NCI-H774 (cell line): ENCODE results near the gene IRS2.

Source experiments
- DNase-seq: peaks from one replicate; lab custom pipeline; 2025; lab: John Stamatoyannopoulos, UW

The IRS2 gene

DNA sequence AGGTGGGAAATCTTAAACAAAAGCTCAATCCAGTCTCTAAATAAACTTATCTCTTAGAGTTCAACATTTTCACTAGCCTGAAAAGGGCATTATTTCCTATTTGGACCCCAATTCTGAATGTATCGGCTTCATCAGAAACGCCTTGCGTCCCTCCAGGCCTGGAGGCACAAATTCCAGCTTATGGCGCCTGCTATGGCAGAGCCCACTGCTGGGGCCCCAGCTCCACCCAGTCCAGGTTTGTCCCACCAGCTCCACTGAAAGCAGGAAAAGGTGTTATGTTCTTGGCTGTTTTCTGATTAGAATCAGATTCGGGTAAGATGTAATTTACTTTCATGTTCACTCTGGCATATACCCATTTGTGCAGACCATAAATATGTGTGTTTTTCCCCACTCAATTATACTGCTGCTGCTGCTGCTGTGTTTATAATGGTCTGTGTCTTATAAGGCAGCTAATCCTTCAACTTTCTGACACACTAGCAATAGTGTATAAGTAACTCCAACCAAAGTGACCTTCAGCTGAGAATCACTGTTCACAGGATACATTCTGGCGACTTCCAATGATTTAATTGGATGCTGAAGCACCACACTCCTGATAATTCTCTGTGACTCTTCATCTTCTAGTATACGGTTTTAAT lies 6.4 kb downstream of the IRS2 start:
- no peak for DNase-seq

DNA sequence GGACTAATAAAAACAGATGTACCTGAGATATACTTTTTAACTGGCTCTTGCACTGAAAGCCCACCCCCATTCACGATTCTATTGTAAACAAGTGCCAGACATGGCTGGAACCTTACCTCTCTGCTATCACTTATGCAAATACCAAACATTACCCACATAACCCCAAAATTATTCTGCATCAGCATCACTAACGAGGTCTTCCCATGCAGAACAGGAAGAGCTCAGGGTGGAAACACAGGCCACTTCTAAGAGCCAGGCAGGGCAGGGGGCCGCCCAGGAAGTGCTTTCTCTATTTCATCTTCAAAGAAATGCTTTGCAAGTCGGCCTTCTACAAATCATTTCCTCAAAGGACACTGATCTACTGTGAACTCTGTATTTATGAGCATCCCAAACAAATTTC lies 7.3 kb downstream of the IRS2 start:
- no peak for DNase-seq

DNA sequence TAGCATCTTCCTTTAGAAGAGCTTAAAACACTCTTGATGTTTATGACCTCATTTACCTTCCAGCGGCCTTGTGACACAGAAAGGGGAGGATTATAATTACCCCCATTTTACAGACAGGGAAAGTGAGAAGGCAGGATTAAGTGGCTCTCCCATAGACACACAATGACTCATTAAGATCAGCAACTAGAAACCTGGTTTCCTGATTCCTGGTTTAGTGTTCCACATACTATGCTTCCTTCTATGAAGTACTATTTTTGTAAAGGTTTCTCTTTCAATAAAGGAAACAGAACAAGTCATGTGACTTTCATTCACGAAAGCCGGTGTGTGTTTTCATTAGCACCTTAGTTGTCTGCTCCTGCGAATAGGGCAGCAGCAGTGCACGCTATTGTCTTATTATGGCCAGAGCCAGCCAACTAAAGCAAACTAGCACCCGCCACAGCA lies 8.3 kb downstream of the IRS2 start:
- DNase-seq = peak; percentile 92

DNA sequence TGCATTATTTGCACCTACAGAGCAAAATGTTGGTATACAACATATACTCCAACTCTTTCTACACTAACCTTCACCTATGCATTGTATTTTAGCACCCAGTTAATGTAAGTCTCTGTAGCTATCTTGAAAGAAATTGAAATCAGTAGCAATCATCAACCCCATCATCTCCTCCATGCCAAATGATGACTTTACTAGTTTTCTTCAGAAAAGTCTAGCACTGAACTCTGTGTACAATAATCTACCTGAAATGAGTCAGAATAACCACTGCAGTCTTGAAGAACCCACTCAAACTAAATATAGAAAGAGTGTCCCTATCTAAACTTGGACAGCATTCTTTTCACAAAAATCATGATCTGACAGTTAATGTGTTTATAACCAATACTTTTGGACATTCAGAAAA lies 9.8 kb downstream of the IRS2 start:
- DNase-seq = no peak

DNA sequence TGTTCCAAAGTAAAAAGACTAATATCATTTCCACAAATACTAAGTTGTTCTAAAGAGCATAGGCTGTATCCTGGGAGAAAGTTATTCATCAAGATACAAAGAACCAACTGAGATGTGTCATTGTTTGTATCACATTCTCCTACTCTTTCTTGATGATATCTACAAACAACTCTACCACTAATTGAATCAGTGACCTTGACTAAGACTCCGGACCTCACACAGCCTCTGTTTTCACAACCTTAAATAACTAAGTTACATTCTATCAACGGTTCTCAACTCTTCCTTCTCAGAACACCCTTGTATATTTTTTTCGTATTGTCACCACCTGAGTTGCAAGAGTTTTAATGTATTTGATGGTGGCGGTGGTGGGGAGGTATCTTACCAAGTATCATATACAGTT lies 12.6 kb downstream of the IRS2 start:
- no peak for DNase-seq

DNA sequence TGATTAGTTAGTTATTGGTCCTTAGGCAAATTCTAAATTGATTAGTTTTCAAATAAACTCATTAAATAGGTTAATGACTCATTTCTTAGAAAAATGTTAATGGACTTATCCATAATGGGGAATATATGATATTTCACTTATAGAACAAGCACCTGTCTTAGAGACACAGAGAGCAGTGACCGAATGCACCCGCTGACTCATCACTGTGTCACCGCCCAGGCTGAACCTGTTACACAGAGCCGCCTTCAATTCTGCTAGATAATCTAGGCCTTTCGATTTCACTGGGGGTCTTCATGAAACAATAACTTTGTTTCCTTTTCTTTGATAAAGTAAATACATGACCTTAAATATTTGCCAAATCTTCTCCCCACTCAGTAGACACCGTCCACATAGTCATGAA lies 13.1 kb downstream of the IRS2 start:
- DNase-seq = no peak

DNA sequence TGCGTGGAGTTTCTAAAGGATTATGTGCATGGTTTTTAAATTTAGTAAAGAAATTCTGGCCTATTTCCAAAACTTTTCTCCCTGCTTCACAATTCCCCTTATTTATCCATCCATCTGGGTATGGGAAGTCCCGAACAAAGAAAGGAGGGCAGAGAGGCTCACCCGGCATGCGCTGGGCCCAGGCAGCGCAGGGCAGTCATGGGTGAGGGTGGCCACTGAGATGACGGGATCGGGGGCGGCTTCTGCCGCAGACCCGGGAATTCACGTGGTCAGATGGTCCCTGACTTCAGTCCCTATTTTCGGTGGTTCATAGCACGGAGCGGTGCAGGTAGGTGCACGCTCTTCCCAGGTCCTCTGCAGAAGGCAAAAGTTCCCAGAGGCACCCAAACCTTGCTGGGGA lies 14.5 kb downstream of the IRS2 start:
- DNase-seq = no peak

DNA sequence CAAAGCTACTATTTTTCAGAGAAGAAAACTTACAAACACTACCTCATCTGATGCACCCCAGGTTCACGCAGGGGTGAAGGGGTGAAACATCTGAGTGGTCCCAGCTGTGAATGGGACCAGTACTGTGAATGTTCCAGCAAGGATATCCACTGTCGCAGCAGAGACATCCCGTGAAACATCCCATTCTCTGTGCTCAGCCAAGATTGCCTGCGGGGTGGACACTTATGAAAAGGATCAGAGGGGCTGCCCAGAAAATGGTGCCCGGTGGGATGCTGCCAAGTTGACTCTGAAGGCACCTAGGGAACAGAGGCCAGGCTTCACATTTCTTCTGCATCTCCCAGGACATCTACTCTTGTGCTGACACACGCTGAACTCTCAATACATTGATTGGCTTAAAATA lies 15.9 kb downstream of the IRS2 start:
- no peak for DNase-seq

DNA sequence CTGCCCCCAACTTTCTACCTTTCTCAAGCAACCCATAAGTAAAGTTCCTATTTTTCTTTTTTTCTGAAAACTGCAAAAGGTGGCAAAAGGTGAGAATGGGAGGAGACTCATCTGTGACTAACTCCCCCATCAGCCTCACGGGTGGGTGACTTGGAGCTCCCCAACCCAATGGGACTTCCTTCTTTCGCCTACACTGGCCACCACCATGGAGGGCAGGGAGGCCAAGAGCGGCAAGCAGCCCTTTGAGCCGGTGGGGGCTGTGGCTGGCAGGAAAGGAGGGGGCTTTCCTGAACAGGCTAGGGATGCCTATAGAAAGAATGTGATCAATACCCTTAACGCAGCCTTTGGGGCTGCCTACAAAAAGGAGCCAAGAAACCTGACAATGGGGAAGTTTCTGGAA lies 16.5 kb downstream of the IRS2 start:
- no peak for DNase-seq

DNA sequence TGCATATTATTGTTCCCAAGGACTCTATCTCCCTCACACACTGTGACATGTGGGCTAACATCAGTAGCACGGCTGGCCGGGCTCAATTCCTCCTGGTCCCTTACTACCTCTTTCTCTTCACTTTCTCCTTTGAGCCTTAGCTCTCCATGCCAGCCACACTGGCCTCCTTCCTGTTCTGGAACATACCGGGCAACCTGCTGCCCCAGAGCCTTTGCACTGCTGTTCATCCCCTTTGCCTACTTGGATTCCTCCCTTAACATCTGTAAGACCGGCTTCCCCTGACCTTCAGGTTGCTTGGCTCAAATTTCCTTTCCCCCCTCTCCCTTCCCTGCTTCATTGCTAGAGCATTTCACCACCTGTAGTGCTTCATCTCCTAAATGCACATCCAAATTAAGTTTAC lies 17.1 kb downstream of the IRS2 start:
- no peak for DNase-seq

DNA sequence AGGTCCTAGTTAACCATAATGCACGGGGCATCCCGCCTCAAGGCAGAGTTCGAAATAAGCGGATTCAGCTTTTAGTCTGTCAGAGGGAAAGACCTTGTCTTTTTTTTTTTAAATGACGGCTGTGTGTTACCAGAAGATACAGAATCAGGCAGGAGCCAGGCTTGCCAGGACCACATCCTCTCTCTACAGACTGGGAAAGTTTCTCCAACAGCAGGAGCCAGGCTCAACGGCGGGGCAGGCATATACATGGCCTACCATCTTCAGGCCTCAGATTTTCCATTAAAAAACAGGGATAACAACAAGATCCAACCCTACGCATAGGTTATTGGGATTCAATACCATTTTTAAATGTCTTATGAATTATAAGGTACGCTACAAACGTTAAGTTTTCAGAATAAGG lies 17.8 kb downstream of the IRS2 start:
- DNase-seq = no peak

DNA sequence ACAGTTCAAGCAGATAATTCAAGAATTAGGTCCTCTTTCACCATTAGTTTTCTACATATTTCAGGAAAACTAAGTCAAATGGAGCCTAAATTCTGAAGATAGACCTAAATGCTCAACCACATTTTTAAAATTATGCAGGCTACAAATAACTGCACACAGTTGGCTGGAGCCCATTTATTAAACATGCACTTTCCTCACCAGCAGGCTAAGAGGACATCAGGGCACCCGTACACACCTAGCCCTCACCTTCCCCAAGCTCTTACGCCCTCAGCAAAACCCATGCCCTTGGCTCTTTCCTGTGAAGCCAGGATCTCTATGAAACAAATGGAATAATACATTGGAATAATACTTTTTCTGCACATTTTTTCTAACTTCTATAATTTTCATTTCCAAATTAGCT lies 18.2 kb downstream of the IRS2 start:
- DNase-seq = no peak

DNA sequence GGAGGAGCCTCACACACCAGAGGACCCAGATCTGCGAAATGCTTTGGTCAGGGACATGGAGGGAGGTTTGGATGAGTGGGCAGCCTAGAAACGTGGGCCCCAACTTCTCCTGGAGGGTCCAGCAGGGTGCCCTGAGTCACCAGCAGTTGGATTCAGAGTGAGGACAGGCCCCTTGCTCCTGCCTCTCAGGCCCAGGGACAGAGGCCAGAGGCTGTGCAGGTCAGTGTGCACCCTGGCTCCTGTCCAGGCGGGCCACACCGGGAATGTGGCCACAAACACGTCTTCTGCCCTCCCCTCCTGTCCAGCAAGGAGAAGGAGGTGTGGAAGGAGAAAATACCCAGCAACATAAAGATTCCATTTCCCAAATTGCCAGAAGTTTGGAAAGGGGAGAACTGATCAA lies 19.4 kb downstream of the IRS2 start:
- no peak for DNase-seq

DNA sequence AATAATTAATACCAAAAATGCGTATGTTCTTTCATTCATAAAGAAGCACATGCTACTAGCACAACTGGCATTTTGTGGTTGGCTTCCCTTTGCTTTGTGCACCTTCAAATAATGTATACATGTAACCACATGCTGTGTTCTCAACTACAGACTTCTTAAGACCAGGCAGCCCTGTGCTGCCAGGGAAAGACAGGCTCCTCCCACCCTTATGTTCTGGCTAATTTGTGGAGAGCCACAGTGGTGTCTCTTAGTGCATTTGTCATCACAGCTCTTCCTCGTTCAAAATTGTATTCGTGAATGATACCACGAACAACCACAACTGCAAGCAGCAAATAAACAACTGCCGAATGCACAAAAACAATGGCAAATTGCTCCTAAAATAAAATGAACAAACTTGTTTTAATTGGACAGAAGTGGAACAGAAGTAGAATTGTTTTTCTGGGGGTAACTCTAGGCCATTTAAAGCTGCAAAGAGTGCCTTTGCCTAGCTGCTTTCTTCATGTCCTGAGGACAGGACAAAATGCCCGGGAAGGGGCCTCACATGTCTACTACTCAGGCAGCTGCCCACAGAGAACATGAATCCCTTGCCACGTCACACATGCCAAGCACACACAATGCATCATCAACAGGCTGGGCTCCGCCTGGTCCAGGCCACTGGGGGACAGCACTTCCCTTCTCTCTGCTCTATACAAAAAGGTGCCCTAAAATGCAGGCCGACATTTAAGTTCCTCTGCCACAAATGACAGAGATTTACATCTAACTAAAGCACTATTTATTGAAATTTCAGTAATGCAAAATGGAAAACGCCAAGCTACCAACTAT lies 21.7 kb downstream of the IRS2 start:
- no peak for DNase-seq

DNA sequence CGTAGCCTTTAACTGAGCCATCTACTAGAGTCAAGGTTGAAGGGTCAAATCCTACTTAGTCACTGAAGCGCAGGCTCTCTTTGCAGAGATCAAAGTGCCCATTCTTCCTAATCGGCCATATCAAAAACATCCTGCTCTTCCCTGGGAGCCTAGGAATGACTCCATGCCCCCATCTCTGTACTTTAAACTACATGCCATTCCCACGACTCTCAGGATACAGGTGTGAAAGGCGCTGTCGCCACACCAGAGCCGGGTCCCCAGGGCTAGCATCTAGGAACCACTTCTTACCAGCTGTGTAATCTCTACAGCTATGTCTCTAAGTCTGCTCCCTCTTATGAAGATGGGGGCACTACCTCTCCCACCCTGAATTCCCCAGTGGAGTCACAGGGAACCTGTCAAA lies 22.3 kb downstream of the IRS2 start:
- DNase-seq = no peak

DNA sequence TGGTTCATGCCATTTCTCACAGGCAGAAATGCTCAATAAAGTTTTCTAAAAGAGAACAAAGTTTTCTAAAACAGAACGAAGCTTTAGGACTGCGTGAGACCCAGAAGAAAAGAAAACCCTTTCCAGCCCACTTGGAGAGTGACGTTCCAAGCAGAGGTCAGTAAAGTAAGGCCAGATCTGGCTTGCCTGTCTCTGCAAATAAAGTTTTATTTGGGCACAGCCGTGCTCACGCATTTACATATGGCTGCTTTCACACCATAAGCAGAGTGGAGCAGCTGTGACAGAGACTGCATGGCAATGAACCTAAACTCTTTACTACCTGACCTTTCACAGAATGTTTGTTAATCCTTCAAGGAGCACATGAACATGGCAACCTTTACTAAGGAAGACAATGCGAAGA lies 23.6 kb downstream of the IRS2 start:
- no peak for DNase-seq

DNA sequence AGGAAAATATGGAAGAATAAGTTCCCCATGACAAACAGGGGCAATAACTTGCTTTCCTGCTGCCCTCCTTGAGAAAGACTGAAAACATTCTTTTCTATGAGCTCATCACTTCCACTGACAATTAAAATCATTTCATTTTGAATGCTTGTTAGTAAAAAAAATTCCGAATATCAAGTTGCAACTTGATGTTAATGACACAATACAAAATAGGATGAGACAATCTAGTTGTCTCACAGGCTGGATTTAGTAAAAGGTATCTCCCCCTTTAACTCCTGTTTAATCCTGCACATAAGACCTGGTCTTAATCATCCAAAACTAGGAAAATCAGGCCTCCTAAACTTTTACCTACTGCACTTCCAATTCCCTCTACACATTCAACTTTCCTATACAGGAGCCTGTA lies 24.7 kb downstream of the IRS2 start:
- no peak for DNase-seq

DNA sequence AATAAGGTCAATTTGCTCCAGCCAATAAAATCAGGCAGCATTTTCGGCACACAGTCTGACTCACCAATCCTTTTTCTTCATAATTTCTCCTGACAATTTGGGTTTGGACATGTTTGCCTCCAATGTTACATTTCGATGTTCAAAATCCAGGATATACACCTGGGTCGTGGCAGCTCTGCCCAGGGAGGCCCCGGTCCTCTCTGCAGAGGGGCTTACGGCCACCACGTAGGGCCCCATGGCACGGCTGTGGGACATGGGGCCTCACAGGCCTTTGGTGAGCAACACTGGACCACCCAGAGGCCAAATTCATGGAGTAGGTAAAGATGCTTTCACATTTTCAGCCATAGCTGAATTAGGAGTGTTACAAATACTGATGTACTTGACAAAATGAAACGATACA lies 25.4 kb downstream of the IRS2 start:
- no peak for DNase-seq

DNA sequence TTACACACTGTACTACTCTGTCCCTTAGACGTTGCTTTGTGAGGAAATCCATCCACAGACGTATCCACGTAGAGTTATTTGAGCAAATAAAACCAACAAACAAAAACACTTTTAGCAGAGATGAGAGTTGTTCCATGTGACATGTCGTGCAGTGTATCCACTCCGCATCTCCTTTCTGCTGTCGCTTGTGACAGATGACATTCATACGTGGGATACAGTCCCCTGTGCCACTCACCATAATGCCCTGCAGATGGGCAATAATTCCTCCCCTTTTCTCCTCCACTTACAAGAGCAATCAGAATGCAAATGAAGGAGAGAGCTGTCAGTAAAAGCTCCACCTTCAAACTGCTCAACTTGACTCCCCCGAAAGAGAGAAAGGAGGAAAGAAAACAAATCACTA lies 26.0 kb downstream of the IRS2 start:
- DNase-seq = no peak

DNA sequence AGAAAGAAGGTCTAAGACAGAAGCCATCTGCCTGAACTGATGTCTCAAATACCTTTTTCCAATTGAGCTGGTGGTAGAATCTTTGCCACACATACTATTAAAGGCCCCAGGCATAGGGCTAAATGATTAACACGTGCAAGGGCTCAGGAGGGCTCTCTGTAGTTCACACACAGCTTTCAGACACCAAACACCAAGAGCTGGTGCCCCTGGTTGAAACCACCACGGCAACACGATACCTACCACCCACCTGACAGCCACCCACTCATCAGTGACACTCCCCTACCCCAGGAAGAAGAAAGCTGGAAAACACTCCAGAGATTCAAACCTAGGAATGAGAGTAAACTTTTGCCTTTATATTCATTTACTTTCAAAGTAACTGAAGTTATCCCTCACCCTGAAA lies 26.8 kb downstream of the IRS2 start:
- DNase-seq = no peak

DNA sequence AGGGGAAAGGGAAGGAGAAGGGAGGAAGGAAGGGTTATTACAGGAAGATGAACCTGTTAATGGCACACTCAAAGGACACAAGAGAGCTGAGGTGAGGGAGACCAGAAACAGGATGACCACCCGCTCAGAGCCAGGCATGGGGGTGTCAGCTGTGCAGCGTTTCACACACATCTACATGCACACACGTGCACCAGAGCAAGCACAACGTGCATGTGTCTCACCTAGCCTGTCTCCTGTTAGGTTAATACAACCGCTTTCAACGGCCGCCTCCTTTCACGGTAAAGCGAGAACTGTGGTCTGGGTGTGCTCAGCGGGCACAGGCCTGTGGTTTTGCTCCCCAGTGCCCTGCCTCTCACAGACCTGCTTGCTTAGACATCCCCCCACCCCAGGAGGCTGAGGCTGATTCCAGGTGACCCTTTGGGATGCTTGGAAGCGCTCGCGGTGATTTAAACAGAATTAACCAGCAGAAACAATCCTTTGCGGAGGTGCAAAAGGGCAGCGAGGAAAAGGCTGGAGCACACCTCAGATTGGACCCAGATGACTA lies 27.4 kb downstream of the IRS2 start:
- no peak for DNase-seq

DNA sequence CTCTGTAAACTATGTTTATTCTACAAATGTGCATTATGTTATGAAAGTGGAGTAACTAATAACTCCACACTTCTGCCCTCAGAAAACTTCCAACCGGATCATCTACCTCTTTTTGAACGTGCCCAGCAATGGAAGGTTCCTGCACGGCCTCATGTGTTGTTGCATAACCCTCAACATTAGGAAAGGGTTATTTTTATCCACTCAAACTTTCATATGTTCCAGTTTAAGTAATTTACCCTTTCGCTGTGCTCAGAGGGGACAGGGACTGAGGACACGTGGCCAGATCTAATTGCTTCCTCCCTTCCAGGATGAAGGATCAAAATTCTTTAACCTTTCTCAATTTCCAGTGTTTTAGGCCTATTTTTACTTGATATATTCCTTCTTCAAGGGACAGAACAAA lies 29.6 kb downstream of the IRS2 start:
- DNase-seq = no peak

DNA sequence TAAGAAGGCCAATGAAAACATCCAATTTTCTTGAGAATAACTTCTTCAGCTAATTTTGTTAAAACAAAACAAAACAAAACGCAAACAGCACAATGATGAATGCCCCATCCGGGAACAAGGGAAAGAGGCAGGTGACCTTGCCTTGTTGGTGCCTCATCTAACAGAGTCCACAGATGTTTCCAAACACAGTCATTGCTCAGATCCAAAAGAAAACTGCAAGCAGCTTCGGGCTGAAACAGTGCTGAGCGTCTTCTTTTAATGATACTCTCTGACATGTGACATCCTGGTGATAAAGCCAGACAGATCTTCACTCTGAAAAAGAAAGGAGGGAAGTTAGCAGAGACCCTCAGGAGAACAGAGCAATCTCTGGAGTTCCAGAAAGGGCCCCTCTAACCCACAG lies 30.4 kb downstream of the IRS2 start:
- no peak for DNase-seq

DNA sequence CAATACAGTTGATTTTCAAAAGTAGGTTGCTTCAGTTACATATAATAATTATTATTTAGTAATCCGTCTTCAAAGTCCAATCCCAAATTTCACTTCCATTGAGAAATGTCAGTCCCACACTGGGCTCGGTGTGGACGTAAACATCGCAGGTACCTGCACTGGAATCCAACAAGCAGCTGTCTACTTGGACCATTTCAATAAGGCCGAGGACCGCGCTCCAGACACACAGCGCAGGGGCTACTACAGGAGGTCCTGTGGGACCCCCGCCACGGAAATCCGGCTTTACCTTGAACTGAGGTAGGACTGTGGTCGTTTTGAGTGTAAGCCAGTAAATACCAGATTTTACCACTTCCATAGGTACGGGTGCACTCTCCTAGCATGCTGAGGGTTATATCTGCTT lies 30.8 kb downstream of the IRS2 start:
- DNase-seq = no peak
